ENCODE measurements around the gene APRT.

DNA sequence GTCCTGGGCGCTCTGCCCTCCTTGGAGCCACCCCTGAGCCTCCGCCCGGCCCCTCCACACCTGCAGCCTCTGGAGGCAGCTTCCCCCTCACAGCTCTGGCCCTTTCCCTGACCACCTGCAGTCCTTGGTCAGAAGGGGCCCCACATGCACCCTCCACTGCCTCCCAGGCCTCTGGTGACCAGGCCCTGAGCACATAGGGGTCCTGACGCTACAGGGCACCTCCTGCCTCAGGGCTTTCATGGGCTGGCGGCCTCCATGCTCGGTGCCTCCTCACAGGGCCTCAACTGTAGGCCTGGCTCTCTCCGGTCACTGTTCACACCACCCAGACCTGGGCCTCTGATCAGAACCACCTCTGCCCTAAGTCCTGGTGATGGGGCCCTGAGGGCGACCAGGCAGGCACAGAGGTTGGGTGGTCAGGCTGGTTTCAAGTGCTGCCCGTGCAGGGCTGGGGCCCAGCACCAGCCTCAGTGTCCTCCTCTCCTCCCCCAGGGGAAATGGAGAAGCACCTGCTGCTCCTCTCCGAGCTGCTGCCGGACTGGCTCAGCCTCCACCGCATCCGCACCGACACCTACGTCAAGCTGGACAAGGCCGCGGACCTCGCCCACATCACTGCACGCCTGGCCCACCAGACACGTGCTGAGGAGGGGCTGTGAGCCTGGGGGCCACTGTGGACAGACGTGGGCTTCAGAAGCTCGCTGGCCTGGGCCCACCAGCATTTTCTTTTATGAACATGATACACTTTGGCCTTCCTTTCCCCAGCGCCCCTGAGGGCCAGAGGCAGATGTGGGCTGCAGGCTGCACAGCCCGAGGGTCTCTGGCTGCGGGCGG lies 3.9 kb downstream of the APRT start:
- TF ChIP-seq HIVEP1 (CRISPR knock-in tag; IDR thresholded peaks at IDR 0.05) (no peak), POLR2A (conservative IDR thresholded peaks at IDR 0.05) (peak; percentile 55)
